Measurements from ENCODE around the gene RNF225. TPM values are rescaled to one million over a fixed set of nuclear protein-coding genes. Genes with fewer than 3 reads are reported as not detected.

RNF225 gene
- total RNA-seq, 1 donor from 2014 or later = 0.55 TPM

DNA sequence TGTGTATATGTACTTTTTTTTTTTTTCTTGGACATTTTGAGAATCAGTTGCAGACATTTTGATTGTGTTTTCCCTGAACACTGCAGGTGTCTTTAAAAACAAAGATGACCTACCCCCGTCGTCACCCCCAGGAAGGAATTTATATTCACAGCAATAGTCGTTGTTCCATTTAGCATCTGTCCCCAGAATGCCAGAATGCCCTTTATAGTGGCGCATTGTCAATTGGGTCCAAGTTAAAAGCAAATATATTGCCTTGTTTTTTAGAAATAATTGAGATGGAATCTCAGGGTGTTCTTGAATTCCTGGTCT lies 1.8 kb upstream of the RNF225 start:
- Histone ChIP-seq H3K4me1 (peaks cover 4% of the 10 kb centered on the region), H3K27ac (no peak overlapping the region), H3K9me3 (no peaks in the 10 kb centered on the region), H3K4me3 (no peak overlapping the region), H3K36me3 (peaks cover 66% of the 10 kb centered on the region), H3K27me3 (peaks cover 11% of the 10 kb centered on the region)
- DNase-seq = no peak
- no peak for ATAC-seq
- intact Hi-C loops (cut with DNase I) = no loop called here
- no peak for TF ChIP-seq CTCF (IDR thresholded peaks at IDR 0.05)

DNA sequence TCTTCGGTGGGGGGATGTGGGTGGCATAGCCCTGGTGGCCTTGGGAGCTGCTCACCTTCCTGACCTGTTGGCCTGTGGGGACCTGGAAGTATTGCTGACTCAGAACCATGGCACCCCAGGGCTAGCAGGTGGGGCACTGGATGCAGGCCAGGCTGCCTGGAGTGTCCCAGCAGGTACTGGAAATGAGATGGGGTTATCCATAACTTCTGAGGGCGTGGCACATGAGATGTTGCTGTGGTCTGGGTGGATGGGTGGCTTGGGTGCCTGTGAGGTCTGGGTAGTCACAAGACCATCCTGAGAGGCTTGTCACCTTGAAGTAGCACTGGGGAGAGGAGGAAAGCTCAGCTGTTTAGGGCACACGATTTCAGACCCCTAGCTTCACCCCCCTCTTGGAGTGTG lies 636 bp upstream of the RNF225 start:
- Histone ChIP-seq H3K27ac (no peak overlapping the region), H3K4me1 (peaks cover 4% of the 10 kb centered on the region), H3K9me3 (no peaks in the 10 kb centered on the region), H3K4me3 (no peak overlapping the region), H3K27me3 (peaks cover 11% of the 10 kb centered on the region), H3K36me3 (peaks cover 55% of the 10 kb centered on the region)
- peak; percentile 12 for ATAC-seq
- DNase-seq = no peak
- intact Hi-C loops (cut with DNase I) = no loop called here
- TF ChIP-seq CTCF (IDR thresholded peaks at IDR 0.05) = no peak

GRCh38 chr19:58395979-58396627 lies 647 bp downstream of the RNF225 start:
- TF ChIP-seq CTCF (IDR thresholded peaks at IDR 0.05) = no peak
- no peak overlapping the region for H3K4me3 ChIP-seq
- H3K27ac ChIP-seq = no peak overlapping the region
- peaks cover 42% of the 10 kb centered on the region for H3K36me3 ChIP-seq
- peaks cover 11% of the 10 kb centered on the region for H3K27me3 ChIP-seq
- ATAC-seq (peak; percentile 2), DNase-seq (peak; percentile 69)
- H3K9me3 ChIP-seq = no peaks in the 10 kb centered on the region
- intact Hi-C loops (cut with DNase I) = no loop called here
- H3K4me1 ChIP-seq = peaks cover 14% of the 10 kb centered on the region

GRCh38 chr19:58396691-58397532 lies 1.5 kb downstream of the RNF225 start:
- H3K27ac ChIP-seq = no peak overlapping the region
- peaks cover 16% of the 10 kb centered on the region for H3K4me1 ChIP-seq
- no peaks in the 10 kb centered on the region for H3K9me3 ChIP-seq
- H3K4me3 ChIP-seq = no peak overlapping the region
- intact Hi-C loops (cut with DNase I) = no loop called here
- H3K27me3 ChIP-seq = peaks cover 11% of the 10 kb centered on the region
- ATAC-seq (no peak), DNase-seq (no peak)
- no peak for TF ChIP-seq CTCF (IDR thresholded peaks at IDR 0.05)
- peaks cover 34% of the 10 kb centered on the region for H3K36me3 ChIP-seq

GRCh38 chr19:58397533-58398037 lies 2.1 kb downstream of the RNF225 start:
- intact Hi-C loops (cut with DNase I) = no loop called here
- Histone ChIP-seq H3K4me3 (no peak overlapping the region), H3K9me3 (no peaks in the 10 kb centered on the region), H3K27me3 (peaks cover 11% of the 10 kb centered on the region), H3K27ac (no peak overlapping the region), H3K4me1 (peaks cover 19% of the 10 kb centered on the region), H3K36me3 (peaks cover 28% of the 10 kb centered on the region)
- TF ChIP-seq CTCF (IDR thresholded peaks at IDR 0.05) = no peak
- no peak for DNase-seq
- no peak for ATAC-seq
